Ishikawa (cell line): Measurements from ENCODE around the gene TATDN2.

Experiments used
- CEBPB ChIP-seq: IDR thresholded peaks from 2 replicates; pipeline ENCODE4 v1.6.1; 2012
- CREB1 ChIP-seq: IDR thresholded peaks from 2 replicates; pipeline ENCODE4 v1.6.1; 2012; ENCODE audit warnings: low read depth
- EGR1 ChIP-seq: IDR thresholded peaks from 2 replicates; pipeline ENCODE4 v1.6.1; 2012
- EP300 ChIP-seq: IDR thresholded peaks from 2 replicates; pipeline ENCODE4 v1.6.1; 2012; ENCODE audit warnings: borderline replicate concordance
- FOXM1 ChIP-seq: IDR thresholded peaks from 2 replicates; pipeline ENCODE4 v1.6.1; 2012; ENCODE audit warnings: low read depth, borderline replicate concordance
- NFIC ChIP-seq: IDR thresholded peaks from 2 replicates; pipeline ENCODE4 v1.6.1; 2012
- RAD21 ChIP-seq: IDR thresholded peaks from 2 replicates; pipeline ENCODE4 v1.6.1; 2012; ENCODE audit warnings: low read depth
- TAF1 ChIP-seq: IDR thresholded peaks from 2 replicates; pipeline ENCODE4 v1.6.1; 2012; ENCODE audit warnings: low read depth, mild to moderate bottlenecking
- TCF12 ChIP-seq: IDR thresholded peaks from 2 replicates; pipeline ENCODE4 v1.6.1; 2012; ENCODE audit warnings: low read depth
- TEAD4 ChIP-seq: IDR thresholded peaks from 2 replicates; pipeline ENCODE4 v1.6.1; 2012
- YY1 ChIP-seq: IDR thresholded peaks from 2 replicates; pipeline ENCODE4 v1.6.1; 2012; ENCODE audit warnings: low read depth
- ZBTB7A ChIP-seq: IDR thresholded peaks from 2 replicates; pipeline ENCODE4 v1.6.1; 2012; ENCODE audit warnings: low read depth
- TF ChIP-seq, protein P1 (sequence below): IDR thresholded peaks from 2 replicates; pipeline ENCODE4 v1.6.1; 2012
- TF ChIP-seq, protein P2 (sequence below): IDR thresholded peaks from 2 replicates; pipeline ENCODE4 v1.6.1; 2012; ENCODE audit warnings: low read depth, mild to moderate bottlenecking
- TF ChIP-seq, protein P3 (sequence below): IDR thresholded peaks from 2 replicates; pipeline ENCODE4 v1.6.1; 2012

The TATDN2 gene, protein sequence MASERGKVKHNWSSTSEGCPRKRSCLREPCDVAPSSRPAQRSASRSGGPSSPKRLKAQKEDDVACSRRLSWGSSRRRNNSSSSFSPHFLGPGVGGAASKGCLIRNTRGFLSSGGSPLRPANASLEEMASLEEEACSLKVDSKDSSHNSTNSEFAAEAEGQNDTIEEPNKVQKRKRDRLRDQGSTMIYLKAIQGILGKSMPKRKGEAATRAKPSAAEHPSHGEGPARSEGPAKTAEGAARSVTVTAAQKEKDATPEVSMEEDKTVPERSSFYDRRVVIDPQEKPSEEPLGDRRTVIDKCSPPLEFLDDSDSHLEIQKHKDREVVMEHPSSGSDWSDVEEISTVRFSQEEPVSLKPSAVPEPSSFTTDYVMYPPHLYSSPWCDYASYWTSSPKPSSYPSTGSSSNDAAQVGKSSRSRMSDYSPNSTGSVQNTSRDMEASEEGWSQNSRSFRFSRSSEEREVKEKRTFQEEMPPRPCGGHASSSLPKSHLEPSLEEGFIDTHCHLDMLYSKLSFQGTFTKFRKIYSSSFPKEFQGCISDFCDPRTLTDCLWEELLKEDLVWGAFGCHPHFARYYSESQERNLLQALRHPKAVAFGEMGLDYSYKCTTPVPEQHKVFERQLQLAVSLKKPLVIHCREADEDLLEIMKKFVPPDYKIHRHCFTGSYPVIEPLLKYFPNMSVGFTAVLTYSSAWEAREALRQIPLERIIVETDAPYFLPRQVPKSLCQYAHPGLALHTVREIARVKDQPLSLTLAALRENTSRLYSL

DNA sequence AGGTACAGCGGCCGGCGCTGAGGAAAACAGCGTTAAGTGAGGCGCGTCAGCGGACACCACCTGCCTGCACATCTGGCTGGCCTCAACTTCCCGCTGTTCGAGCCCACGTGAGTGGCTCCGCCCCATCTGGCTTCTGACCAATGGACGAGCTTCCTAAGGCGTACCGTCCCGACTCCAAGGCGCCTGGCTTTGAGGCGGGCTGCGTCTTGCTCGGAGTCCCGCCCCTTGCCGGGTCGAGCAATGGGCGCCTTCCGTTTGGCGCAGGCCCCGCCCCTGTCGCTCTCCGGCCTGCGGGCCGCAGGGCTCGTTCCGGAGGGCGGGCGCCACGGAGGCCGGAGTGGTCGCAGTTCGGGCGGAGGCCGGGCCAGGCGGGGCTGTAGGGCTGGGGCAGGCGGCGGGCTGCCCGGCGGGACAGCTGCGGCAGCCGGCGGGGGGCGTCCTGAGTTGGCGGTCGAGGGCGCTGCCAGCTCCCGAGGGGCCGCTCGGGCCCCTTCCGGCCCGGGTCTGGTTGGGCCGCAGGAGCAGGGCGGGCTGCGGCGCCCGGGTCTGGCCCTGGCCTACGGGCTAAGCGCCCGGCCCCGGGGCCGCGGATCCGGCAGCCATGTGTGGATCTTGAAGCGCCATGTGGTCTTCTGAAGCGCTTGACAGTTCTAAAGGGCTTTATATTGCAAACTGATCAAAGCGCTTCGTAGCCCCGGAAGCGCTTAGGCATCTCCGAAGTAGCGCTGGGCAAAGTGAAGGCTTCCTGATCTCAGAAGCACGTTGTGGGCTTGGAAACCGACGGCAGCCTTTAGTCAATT is at the start of gene TATDN2:
Gene TATDN2, plus strand, starts transcription at position 276 of the 800 bp plus-strand sequence. CDS start 742 bp downstream, outside the sequence.
- TF ChIP-seq FOXM1 = no peak
- peak; percentile 30; the same call in 1 of the 2 replicates for TF ChIP-seq EP300
- TF ChIP-seq, protein P1, sequence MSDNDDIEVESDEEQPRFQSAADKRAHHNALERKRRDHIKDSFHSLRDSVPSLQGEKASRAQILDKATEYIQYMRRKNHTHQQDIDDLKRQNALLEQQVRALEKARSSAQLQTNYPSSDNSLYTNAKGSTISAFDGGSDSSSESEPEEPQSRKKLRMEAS = peak; percentile 99
- TF ChIP-seq ZBTB7A = no peak
- TF ChIP-seq TAF1 = no peak; the same call in 1 of the 2 replicates
- TF ChIP-seq RAD21 = no peak
- no peak for TF ChIP-seq TEAD4
- TF ChIP-seq YY1 = 0 out of 2 replicates have a peak, but pooled peaks have one; percentile 4
- peak; percentile 70 for TF ChIP-seq TCF12
- no peak for TF ChIP-seq CEBPB
- TF ChIP-seq, protein P2, sequence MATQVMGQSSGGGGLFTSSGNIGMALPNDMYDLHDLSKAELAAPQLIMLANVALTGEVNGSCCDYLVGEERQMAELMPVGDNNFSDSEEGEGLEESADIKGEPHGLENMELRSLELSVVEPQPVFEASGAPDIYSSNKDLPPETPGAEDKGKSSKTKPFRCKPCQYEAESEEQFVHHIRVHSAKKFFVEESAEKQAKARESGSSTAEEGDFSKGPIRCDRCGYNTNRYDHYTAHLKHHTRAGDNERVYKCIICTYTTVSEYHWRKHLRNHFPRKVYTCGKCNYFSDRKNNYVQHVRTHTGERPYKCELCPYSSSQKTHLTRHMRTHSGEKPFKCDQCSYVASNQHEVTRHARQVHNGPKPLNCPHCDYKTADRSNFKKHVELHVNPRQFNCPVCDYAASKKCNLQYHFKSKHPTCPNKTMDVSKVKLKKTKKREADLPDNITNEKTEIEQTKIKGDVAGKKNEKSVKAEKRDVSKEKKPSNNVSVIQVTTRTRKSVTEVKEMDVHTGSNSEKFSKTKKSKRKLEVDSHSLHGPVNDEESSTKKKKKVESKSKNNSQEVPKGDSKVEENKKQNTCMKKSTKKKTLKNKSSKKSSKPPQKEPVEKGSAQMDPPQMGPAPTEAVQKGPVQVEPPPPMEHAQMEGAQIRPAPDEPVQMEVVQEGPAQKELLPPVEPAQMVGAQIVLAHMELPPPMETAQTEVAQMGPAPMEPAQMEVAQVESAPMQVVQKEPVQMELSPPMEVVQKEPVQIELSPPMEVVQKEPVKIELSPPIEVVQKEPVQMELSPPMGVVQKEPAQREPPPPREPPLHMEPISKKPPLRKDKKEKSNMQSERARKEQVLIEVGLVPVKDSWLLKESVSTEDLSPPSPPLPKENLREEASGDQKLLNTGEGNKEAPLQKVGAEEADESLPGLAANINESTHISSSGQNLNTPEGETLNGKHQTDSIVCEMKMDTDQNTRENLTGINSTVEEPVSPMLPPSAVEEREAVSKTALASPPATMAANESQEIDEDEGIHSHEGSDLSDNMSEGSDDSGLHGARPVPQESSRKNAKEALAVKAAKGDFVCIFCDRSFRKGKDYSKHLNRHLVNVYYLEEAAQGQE = no peak
- TF ChIP-seq CREB1 = peak; percentile 38; the same call in 1 of the 2 replicates
- peak; percentile 52; the same call in 1 of the 2 replicates for TF ChIP-seq NFIC
- TF ChIP-seq, protein P3, sequence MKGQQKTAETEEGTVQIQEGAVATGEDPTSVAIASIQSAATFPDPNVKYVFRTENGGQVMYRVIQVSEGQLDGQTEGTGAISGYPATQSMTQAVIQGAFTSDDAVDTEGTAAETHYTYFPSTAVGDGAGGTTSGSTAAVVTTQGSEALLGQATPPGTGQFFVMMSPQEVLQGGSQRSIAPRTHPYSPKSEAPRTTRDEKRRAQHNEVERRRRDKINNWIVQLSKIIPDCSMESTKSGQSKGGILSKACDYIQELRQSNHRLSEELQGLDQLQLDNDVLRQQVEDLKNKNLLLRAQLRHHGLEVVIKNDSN = peak; percentile 90
- no peak for TF ChIP-seq EGR1

DNA sequence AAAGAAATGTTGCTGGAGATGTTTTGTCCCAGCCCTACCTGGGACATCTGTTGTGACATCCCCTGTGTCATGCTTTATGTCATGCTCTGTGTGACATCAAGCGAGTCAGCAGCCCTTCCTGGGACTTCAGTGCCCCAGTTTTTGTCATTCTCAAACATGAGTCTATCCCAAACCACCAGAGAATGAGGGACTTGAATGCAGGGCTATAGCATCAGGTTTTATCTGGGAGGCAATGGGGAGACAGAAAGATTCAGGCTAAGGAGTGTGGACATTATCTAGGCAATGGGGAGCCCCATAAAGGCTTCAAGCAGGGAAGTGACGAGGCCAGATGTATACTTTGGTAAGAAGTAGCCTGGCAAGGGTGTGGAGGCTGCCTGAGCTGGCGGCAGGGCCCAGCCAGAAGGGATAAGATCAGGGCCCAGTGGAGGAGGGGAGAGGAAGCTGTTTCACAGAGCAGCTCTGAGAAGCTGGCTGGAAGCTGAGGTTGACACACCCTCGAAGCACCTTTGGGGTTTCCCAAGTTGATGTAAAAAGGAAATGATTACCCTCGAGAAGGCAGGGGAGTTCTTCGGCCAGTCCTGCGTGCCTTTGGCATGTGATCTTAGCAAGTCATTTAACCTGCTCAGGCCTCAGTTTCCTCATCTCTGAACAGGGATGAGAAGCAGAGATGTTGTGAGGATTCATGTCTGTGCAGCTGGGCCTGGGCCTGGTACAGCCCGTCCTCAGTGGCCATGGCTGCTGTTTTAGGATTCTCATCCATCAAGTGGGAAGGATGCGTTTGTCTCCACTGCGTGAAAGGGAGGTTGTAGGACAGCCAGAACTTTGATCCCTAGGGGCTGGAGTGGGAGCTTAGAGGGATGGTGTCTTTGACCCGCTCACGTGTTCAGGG is 49.3 kb upstream of the TATDN2 start:
- TF ChIP-seq, protein P2 = no peak
- TF ChIP-seq TCF12 = no peak
- TF ChIP-seq EP300 = no peak
- TF ChIP-seq EGR1 = no peak
- no peak for TF ChIP-seq FOXM1
- TF ChIP-seq, protein P3 = no peak

DNA sequence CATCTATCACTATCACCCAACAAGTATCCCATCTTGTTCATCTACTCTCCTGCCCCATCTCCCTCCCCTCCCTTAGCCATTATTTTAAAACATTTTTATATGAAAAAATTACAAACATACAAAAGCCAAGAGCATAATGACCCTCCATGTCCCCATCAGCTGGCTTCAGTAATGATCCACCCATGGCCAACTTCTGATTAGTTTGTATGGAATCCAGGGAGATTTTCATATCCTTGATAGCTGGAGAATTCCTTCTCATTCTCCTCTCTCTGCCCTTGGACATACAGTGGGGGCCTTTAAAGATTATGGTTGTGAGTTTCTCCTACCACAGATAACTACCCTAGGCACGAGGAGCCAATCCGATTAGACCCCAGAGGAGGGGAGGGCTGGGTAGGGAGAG is 43.3 kb upstream of the TATDN2 start:
- TF ChIP-seq YY1 (no peak), EP300 (no peak), FOXM1 (no peak), CREB1 (no peak), NFIC (no peak), TEAD4 (no peak), CEBPB (no peak), RAD21 (no peak), EGR1 (no peak), ZBTB7A (no peak), TCF12 (no peak), TAF1 (no peak)
- TF ChIP-seq, protein P2 = no peak
- TF ChIP-seq, protein P3 = no peak
- TF ChIP-seq, protein P1 = no peak
